ENCODE results near the gene BCR. TPM values are rescaled to one million over a fixed set of nuclear protein-coding genes. Genes with fewer than 3 reads are reported as not detected.
A peak's percentile ranks its signal among the peaks of the same experiment; 100 is the strongest.

BCR gene
- total and polyA plus RNA-seq, 2 of the 13 experiments (the other 11 are each of a cell fraction or from before 2014, with no cell fraction given): 19.9 to 33.6 TPM

DNA sequence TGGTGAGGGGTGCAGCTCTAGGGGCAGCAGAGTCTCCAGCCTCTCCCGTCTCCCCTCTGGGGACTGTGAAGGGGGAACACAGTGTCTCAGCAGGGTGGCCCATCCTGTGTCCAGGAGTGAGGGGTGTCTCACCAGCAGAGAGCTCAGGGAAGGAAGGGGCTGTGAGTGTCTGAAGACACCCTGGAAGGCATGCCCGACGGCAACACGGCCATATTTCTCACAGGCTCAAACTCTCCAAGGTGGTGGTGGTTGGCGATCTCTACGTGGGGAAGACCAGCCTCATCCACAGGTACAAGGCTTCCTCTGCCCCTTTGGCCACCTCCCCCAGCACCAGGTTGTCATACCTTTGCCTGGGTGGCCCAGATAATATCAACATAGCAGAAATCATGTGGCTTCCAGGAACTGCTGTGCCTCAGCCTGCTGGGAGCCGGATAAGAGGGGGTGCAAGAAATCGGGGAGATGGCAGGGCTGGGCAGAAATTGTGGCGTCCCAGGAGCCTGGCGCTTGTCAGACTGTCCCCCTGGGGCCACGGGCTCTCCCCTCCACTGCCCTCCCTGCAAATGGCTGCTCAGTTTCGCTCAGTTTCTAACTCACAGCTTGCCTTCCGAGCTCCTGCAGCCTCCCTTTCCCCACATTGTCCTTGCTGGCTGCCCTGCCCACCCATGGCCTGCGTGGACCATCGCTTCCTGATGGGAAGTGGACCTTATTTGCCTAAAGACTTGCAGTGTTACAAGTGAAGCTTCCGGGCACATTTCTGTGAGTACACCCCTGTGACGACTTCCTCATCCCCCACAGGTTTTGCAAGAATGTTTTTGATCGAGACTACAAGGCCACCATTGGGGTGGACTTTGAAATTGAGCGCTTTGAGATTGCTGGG lies 27.8 kb upstream of the BCR start (continued):
- TF ChIP-seq, protein P1, sequence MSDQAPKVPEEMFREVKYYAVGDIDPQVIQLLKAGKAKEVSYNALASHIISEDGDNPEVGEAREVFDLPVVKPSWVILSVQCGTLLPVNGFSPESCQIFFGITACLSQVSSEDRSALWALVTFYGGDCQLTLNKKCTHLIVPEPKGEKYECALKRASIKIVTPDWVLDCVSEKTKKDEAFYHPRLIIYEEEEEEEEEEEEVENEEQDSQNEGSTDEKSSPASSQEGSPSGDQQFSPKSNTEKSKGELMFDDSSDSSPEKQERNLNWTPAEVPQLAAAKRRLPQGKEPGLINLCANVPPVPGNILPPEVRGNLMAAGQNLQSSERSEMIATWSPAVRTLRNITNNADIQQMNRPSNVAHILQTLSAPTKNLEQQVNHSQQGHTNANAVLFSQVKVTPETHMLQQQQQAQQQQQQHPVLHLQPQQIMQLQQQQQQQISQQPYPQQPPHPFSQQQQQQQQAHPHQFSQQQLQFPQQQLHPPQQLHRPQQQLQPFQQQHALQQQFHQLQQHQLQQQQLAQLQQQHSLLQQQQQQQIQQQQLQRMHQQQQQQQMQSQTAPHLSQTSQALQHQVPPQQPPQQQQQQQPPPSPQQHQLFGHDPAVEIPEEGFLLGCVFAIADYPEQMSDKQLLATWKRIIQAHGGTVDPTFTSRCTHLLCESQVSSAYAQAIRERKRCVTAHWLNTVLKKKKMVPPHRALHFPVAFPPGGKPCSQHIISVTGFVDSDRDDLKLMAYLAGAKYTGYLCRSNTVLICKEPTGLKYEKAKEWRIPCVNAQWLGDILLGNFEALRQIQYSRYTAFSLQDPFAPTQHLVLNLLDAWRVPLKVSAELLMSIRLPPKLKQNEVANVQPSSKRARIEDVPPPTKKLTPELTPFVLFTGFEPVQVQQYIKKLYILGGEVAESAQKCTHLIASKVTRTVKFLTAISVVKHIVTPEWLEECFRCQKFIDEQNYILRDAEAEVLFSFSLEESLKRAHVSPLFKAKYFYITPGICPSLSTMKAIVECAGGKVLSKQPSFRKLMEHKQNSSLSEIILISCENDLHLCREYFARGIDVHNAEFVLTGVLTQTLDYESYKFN (CRISPR knock-in tag; conservative IDR thresholded peaks at IDR 0.05): peak; percentile 80
- no peak for TF ChIP-seq NFATC3 (CRISPR knock-in tag; IDR thresholded peaks at IDR 0.05)
- TF ChIP-seq NCOR1 (IDR thresholded peaks at IDR 0.05; ENCODE audit: borderline replicate concordance, low read length): peak; percentile 59; the same call in 1 of the 2 replicates
- TF ChIP-seq, protein P2, sequence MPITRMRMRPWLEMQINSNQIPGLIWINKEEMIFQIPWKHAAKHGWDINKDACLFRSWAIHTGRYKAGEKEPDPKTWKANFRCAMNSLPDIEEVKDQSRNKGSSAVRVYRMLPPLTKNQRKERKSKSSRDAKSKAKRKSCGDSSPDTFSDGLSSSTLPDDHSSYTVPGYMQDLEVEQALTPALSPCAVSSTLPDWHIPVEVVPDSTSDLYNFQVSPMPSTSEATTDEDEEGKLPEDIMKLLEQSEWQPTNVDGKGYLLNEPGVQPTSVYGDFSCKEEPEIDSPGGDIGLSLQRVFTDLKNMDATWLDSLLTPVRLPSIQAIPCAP (CRISPR knock-in tag; IDR thresholded peaks at IDR 0.05; ENCODE audit: low read depth): no peak
- no peak for TF ChIP-seq CHCHD3 (CRISPR knock-in tag; IDR thresholded peaks at IDR 0.05)
- TF ChIP-seq MTA3 (CRISPR knock-in tag; IDR thresholded peaks at IDR 0.05): no peak
- TF ChIP-seq ZNF552 (CRISPR knock-in tag; IDR thresholded peaks at IDR 0.05; ENCODE audit: borderline replicate concordance): no peak
- TF ChIP-seq, protein P3, sequence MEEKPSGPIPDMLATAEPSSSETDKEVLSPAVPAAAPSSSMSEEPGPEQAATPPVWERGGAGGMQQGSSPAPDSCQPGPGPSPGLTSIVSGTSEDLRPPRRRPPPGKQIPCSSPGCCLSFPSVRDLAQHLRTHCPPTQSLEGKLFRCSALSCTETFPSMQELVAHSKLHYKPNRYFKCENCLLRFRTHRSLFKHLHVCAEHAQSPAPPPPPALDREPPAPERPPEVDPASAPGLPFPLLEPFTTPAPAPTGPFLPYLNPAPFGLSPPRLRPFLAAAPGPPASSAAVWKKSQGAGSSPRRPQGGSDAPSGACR (CRISPR knock-in tag; IDR thresholded peaks at IDR 0.05): no peak
- TF ChIP-seq, protein P4, sequence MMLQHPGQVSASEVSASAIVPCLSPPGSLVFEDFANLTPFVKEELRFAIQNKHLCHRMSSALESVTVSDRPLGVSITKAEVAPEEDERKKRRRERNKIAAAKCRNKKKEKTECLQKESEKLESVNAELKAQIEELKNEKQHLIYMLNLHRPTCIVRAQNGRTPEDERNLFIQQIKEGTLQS (CRISPR knock-in tag; IDR thresholded peaks at IDR 0.05): no peak
- TF ChIP-seq KLF16 (CRISPR knock-in tag; IDR thresholded peaks at IDR 0.05): no peak
- TF ChIP-seq ZNF329 (CRISPR knock-in tag; IDR thresholded peaks at IDR 0.05; ENCODE audit: low read depth): no peak
- TF ChIP-seq ZNF205 (CRISPR knock-in tag; IDR thresholded peaks at IDR 0.05): peak; percentile 97
- TF ChIP-seq ZFAT (CRISPR knock-in tag; conservative IDR thresholded peaks at IDR 0.05): no peak
- TF ChIP-seq NFKBIZ (CRISPR knock-in tag; IDR thresholded peaks at IDR 0.05): no peak
- TF ChIP-seq SAFB2 (CRISPR knock-in tag; IDR thresholded peaks at IDR 0.05; ENCODE audit: borderline replicate concordance, low read depth): no peak
- TF ChIP-seq RBAK (CRISPR knock-in tag; IDR thresholded peaks at IDR 0.05): no peak
- TF ChIP-seq ZFP36 (IDR thresholded peaks at IDR 0.05; ENCODE audit: borderline replicate concordance, low read depth, low read length, partially characterized antibody): no peak
- peak; percentile 57; the same call in 1 of the 2 replicates for TF ChIP-seq KDM6A (CRISPR knock-in tag; IDR thresholded peaks at IDR 0.05; ENCODE audit: low read depth)
- TF ChIP-seq ZNF10 (CRISPR knock-in tag; IDR thresholded peaks at IDR 0.05; ENCODE audit: borderline replicate concordance, low read depth): no peak
- TF ChIP-seq MTF2 (CRISPR knock-in tag; IDR thresholded peaks at IDR 0.05; ENCODE audit: borderline replicate concordance): no peak
- TF ChIP-seq MYC (CRISPR knock-in tag; IDR thresholded peaks at IDR 0.05; ENCODE audit: borderline replicate concordance): peak; percentile 42; the same call in 1 of the 2 replicates
- peak; percentile 71; the same call in 1 of the 2 replicates for TF ChIP-seq ZKSCAN8 (CRISPR knock-in tag; IDR thresholded peaks at IDR 0.05; ENCODE audit: borderline replicate concordance)
- no peak for TF ChIP-seq ZNF549 (CRISPR knock-in tag; IDR thresholded peaks at IDR 0.05)
- TF ChIP-seq ZNF326 (CRISPR knock-in tag; IDR thresholded peaks at IDR 0.05; ENCODE audit: borderline replicate concordance): no peak
- TF ChIP-seq KLF12 (CRISPR knock-in tag; IDR thresholded peaks at IDR 0.05; ENCODE audit: borderline replicate concordance): no peak
